Vagina (tissue), 2 donors: Measurements from ENCODE around the gene PON1. TPM values are rescaled to one million over a fixed set of nuclear protein-coding genes. Genes with fewer than 3 reads are reported as not detected.

Experiments
- DNase-seq, 2 donors: peaks; one replicate each; pipeline ENCODE4 v3.0.0-alpha.2; 2017; ENCODE audit errors: extremely low spot score in 2 of 2
- H3K27ac ChIP-seq: fragments of 200-600 bp; sonication (generic); one replicate; pipeline ENCODE4 v1.5.1; 2019
- H3K27me3 ChIP-seq: fragments of 200-600 bp; sonication (generic); one replicate; pipeline ENCODE4 v1.5.1; 2019
- H3K36me3 ChIP-seq, 2 donors: fragments of 200-600 bp; sonication (generic); one replicate each; pipeline ENCODE4 v1.5.1; 2017 to 2019
- H3K4me1 ChIP-seq: fragments of 200-600 bp; sonication (generic); one replicate; pipeline ENCODE4 v1.5.1; 2019
- H3K4me3 ChIP-seq, 2 donors: fragments of 200-600 bp; sonication (generic); 1 replicate in 1 of 2; 2 replicates in 1 of 2; pipeline ENCODE4 v1.5.1; 2016 to 2019
- H3K9me3 ChIP-seq: fragments of 200-600 bp; sonication (generic); one replicate; pipeline ENCODE4 v1.5.1; 2019
- CTCF ChIP-seq, 3 experiments: fragments of 450-650 bp in 2 of 3; fragments of 200-600 bp in 1 of 3; sonication (generic) in 1 of 3; IDR thresholded peaks; one replicate each; pipeline ENCODE4 v1.5.1; 2017 to 2019; ENCODE audit warnings: antibody characterized with exemption in 3 of 3, mild to moderate bottlenecking in 2 of 3, moderate library complexity in 2 of 3
- POLR2A ChIP-seq, 2 donors: fragments of 450-650 bp; IDR thresholded peaks; one replicate each; pipeline ENCODE4 v1.6.1; 2017; ENCODE audit warnings: antibody characterized with exemption in 2 of 2, mild to moderate bottlenecking in 2 of 2, moderate library complexity in 2 of 2
- POLR2AphosphoS5 ChIP-seq, 2 donors: sonication (generic); formaldehyde crosslinking; IDR thresholded peaks; one replicate each; pipeline ENCODE4 v1.9.0; 2017; ENCODE audit warnings: antibody characterized with exemption in 2 of 2, mild to moderate bottlenecking in 2 of 2, low read depth in 1 of 2; ENCODE audit not compliant: insufficient read depth in 1 of 2
- intact Hi-C: fragments of 100-400 bp; cut with DNase I; formaldehyde crosslinking; loops from one replicate; pipeline ENCODE4 v1.15.1; 2023
- total RNA-seq: library from RNA; depleted of rRNA; stranded (reverse); fragments of >200 nt; gene quantifications from one replicate; pipeline ENCODE4 v1.2.3, GENCODE V29; 2016

PON1 gene
- total RNA-seq, 1 donor from 2014 or later = not detected

- H3K4me3 ChIP-seq = no peak overlapping the region
- H3K27ac ChIP-seq = no peak overlapping the region
- H3K9me3 ChIP-seq = no peaks in the 10 kb centered on the region
- no peak for TF ChIP-seq POLR2A (IDR thresholded peaks at IDR 0.05)
- H3K27me3 ChIP-seq = no peaks in the 10 kb centered on the region
- H3K36me3 ChIP-seq = no peaks in the 10 kb centered on the region
- no peak for DNase-seq
- H3K4me1 ChIP-seq = no peaks in the 10 kb centered on the region
- intact Hi-C loops = no loop called here
Observed at GRCh38 chr7:95323410-95324129, 762 bp downstream of the PON1 start.

- H3K27ac ChIP-seq = no peak overlapping the region
- no peaks in the 10 kb centered on the region for H3K27me3 ChIP-seq
- H3K4me1 ChIP-seq = no peaks in the 10 kb centered on the region
- no peaks in the 10 kb centered on the region for H3K9me3 ChIP-seq
- TF ChIP-seq CTCF (IDR thresholded peaks at IDR 0.05) = no peak
- TF ChIP-seq POLR2A (IDR thresholded peaks at IDR 0.05) = no peak
- no peak for TF ChIP-seq POLR2AphosphoS5 (IDR thresholded peaks at IDR 0.05; ENCODE audit: insufficient read depth in 1 of 2, low read depth in 1 of 2)
- H3K4me3 ChIP-seq = no peak overlapping the region
- no peaks in the 10 kb centered on the region for H3K36me3 ChIP-seq
- no peak for DNase-seq
- intact Hi-C loops = no loop called here
Observed at GRCh38 chr7:95322854-95323253, 1.5 kb downstream of the PON1 start.

GRCh38 chr7:95322396-95322795 lies 1.9 kb downstream of the PON1 start:
- intact Hi-C loops = no loop called here
- Histone ChIP-seq H3K9me3 (no peaks in the 10 kb centered on the region), H3K36me3 (no peaks in the 10 kb centered on the region), H3K27ac (no peak overlapping the region), H3K4me3 (no peak overlapping the region), H3K4me1 (no peaks in the 10 kb centered on the region), H3K27me3 (no peaks in the 10 kb centered on the region)
- no peak for TF ChIP-seq POLR2AphosphoS5 (IDR thresholded peaks at IDR 0.05; ENCODE audit: insufficient read depth in 1 of 2, low read depth in 1 of 2)
- TF ChIP-seq CTCF (IDR thresholded peaks at IDR 0.05) = no peak
- no peak for TF ChIP-seq POLR2A (IDR thresholded peaks at IDR 0.05)
- DNase-seq = no peak

GRCh38 chr7:95321720-95322119 lies 2.6 kb downstream of the PON1 start:
- intact Hi-C loops = no loop called here
- Histone ChIP-seq H3K9me3 (no peaks in the 10 kb centered on the region), H3K27ac (no peak overlapping the region), H3K4me3 (no peak overlapping the region), H3K27me3 (no peaks in the 10 kb centered on the region), H3K4me1 (no peaks in the 10 kb centered on the region), H3K36me3 (no peaks in the 10 kb centered on the region)
- no peak for DNase-seq
- no peak for TF ChIP-seq POLR2A (IDR thresholded peaks at IDR 0.05)
- no peak for TF ChIP-seq CTCF (IDR thresholded peaks at IDR 0.05)
- no peak for TF ChIP-seq POLR2AphosphoS5 (IDR thresholded peaks at IDR 0.05; ENCODE audit: insufficient read depth in 1 of 2, low read depth in 1 of 2)

- no peak for DNase-seq
- Histone ChIP-seq H3K9me3 (no peaks in the 10 kb centered on the region), H3K4me3 (no peak overlapping the region), H3K4me1 (no peaks in the 10 kb centered on the region), H3K27ac (no peak overlapping the region), H3K27me3 (no peaks in the 10 kb centered on the region), H3K36me3 (no peaks in the 10 kb centered on the region)
- TF ChIP-seq POLR2A (IDR thresholded peaks at IDR 0.05) (no peak), POLR2AphosphoS5 (IDR thresholded peaks at IDR 0.05; ENCODE audit: insufficient read depth in 1 of 2, low read depth in 1 of 2) (no peak), CTCF (IDR thresholded peaks at IDR 0.05) (no peak)
- intact Hi-C loops = no loop called here
Observed at GRCh38 chr7:95320651-95321050, 3.7 kb downstream of the PON1 start.
